ENCODE measurements around the gene RUNX1. TPM values are rescaled to one million over a fixed set of nuclear protein-coding genes. Genes with fewer than 3 reads are reported as not detected.

The RUNX1 gene
- total RNA-seq, 1 experiment from 2014 or later, result 3.9 TPM

DNA sequence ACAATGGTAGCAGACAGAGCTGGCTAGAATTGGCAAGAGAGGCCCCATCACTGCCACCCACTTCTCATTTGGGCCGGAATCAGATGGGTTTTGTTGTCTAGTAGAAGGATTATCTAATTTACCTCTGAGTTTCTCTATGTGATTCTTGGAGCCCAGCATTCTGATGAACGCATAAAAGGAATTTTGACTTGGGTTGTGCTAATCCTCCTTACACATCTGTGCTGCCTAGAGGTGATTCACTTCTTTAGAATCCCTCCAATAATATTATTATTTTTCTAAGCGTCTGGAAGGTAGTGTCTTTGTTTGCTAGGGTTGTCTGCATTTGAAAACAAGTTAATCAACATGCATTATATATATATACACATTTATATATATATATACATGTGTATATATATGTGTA, 118.1 kb downstream of the RUNX1 start:
- in situ Hi-C loops (cut with HindIII; ENCODE audit: low pct_unique_long_range_greater_than_20kb, low sequenced_read_pairs), result no loop called here
- DNase-seq (ENCODE audit: low read depth, low spot score), result no peak

DNA sequence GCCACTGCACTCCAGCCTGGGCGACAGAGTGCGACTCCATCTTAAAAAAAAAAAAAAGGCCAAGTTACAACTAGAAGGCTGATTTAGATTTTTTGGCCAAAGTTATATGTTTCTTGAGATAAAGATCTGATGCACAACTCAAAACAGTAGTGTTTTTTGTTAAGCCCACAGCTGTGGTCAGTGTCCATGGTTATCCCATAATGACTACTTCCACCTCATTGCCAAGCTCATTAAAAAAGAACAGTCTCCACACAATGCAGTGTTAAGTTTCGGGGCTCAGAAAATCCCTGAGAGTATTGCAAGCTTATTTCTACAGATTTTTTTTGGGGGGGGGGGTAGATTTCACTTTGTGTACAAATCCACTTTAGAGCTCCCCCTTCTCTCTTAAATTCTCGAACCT, 120.5 kb downstream of the RUNX1 start:
- in situ Hi-C loops (cut with HindIII; ENCODE audit: low pct_unique_long_range_greater_than_20kb, low sequenced_read_pairs), result no loop called here
- no peak for DNase-seq (ENCODE audit: low read depth, low spot score)

DNA sequence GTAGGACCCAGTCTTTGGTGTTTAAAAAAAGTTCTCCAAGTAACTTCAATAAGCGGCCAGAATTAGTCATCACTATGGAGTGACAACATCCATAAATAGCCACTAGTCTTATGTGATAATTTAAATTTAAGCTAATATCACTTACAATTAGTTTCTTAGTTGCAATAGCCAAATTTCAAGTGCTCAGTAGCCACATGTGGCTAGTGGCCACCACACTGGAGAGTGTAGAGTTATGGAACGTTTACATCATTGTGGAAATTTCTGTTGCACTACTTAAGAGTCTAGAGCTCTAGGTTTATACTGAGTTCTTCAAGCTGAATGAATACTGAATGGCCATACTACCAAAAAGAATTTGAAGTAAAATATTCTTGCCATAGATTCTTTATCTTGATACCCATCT, 121.1 kb downstream of the RUNX1 start:
- DNase-seq (ENCODE audit: low read depth, low spot score), result no peak
- in situ Hi-C loops (cut with HindIII; ENCODE audit: low pct_unique_long_range_greater_than_20kb, low sequenced_read_pairs), result no loop called here

DNA sequence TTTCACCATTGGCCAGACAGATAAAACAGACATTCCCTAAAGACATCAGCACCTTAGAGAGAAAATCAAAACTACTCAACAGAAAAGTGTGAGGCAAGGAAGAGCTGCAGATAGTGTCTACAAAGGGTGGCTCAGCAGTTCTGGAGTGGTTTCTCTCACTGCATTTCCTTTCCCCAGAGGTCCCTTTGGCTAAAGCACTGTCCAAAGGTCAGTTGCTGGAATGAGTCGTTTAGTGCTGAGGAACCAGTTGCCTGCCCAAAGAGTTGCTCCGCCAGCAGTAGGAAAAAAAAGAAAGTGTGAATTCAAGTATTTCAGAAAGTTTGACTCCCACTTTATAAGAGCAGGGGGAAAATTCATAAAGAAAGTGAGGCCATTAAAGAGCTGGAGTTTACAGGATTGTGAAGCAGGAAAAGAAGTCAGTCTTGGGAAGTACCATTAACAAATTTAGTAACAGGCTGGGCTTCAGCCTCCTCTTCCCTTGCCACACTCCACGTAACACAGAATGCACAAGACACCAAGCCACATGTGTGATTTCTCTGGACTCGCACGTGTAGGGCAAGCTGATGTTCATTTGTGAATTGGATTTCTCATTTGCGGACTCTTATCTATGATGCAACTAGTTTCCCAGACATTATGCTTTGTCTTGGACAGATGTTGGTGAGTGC, 122.2 kb downstream of the RUNX1 start:
- no peak for DNase-seq (ENCODE audit: low read depth, low spot score)
- in situ Hi-C loops (cut with HindIII; ENCODE audit: low pct_unique_long_range_greater_than_20kb, low sequenced_read_pairs), result no loop called here

DNA sequence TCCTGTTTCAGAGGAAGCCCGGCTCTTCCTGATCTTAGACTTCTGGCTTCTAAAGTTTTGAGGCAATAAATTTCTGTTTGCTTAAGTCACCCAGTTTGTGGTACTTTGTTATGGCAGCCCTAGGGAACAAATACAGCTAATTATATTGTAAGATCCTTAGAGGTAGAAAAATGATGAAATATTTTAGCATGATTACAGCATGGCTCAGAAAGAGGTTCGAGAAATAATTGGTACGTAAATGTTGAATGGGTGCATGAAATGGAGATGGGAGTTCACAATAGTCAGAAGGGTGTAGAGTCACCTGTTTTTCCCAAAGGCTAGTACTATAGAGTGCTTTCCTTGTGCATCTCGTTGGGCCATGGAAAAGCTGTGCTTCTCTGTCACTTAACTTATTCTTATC, 123.5 kb downstream of the RUNX1 start:
- no peak for DNase-seq (ENCODE audit: low read depth, low spot score)
- in situ Hi-C loops (cut with HindIII; ENCODE audit: low pct_unique_long_range_greater_than_20kb, low sequenced_read_pairs), result no loop called here

DNA sequence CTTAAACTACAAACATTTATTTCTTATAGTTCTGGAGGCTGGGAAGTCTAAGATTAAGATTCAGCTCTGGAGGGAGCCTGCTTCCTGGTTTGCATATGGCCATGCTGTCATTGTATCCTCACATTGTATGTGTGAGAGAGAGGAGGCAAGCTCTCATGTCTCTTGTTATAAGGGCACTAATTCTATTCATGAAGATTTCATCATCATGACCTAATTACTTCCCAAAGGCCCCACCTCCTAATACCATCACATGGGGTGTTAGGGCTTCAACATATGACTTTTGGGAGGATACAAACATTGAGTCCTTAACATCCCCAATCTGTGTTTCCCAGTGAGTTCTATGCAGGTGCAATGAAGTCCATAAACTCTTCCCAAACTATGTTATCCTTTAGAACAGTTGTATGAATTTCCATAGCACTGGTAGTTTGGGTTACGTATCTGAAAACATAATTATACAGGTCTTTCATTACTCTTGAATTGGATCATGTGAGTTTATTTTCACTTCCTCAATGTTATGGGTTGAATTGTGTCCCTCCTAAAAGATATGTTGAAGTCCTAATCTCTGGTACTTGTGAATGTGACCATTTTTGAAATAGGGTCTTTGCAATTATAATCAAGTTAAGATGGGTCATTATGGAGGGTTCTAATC, 124.2 kb downstream of the RUNX1 start:
- DNase-seq (ENCODE audit: low read depth, low spot score), result no peak
- in situ Hi-C loops (cut with HindIII; ENCODE audit: low pct_unique_long_range_greater_than_20kb, low sequenced_read_pairs), result no loop called here

DNA sequence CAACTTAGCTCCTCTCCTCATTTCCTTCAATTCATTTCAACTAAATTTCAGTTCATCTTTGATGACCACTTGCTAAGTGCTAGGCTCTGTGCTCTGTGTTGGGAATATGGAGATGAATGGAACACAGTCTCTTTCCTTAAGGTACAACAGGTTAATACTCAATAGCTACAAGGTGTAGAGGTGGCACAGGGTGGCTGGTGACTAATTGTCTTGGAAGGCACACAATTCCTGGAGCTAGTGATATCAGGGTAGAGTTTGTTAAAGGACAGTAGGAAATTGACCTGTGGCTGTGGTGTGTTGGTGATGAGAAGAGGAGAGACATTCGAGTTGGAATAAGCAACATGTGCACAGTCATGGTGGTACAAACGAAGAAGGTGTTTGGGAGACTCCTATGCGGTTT, 124.9 kb downstream of the RUNX1 start:
- in situ Hi-C loops (cut with HindIII; ENCODE audit: low pct_unique_long_range_greater_than_20kb, low sequenced_read_pairs), result no loop called here
- no peak for DNase-seq (ENCODE audit: low read depth, low spot score)

DNA sequence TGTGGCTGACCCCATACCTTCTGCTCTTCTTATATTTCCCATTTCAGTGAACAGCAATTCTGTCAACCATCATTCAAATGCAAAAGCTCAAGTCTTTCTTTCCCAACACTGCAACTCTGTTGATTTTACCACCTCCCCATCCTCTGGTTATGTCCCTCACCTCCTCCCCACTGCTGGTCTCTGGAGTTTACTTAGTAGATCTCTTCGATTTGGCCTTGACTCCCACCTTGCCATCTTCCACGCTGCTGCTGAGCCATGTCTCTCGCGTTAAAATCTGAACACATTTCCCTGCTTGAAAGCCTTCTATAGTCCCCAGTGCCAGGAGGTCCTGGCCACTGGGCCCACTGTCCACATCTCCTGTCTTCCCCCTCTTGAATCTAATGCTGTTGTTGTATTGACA, 125.5 kb downstream of the RUNX1 start:
- DNase-seq (ENCODE audit: low read depth, low spot score), result no peak
- in situ Hi-C loops (cut with HindIII; ENCODE audit: low pct_unique_long_range_greater_than_20kb, low sequenced_read_pairs), result no loop called here

DNA sequence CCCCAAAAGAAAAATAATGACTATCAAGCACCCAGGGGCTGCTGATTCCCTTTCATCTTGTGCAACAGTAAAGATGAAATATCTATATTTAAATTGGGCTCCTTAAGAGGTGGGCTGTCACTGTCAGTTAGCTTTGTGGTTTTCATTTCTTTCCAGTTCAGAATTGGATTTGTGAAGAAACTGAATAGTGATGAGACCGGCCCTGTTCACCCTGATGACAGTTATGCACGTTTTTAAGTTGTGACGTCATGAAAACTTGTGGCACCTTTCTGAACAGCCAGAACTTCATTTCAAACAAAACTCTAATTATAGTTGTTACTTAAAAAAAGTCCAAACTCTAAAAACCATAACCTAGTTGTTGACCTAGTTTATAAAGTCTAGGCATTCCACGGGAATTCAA, 125.9 kb downstream of the RUNX1 start:
- in situ Hi-C loops (cut with HindIII; ENCODE audit: low pct_unique_long_range_greater_than_20kb, low sequenced_read_pairs), result no loop called here
- DNase-seq (ENCODE audit: low read depth, low spot score), result no peak

DNA sequence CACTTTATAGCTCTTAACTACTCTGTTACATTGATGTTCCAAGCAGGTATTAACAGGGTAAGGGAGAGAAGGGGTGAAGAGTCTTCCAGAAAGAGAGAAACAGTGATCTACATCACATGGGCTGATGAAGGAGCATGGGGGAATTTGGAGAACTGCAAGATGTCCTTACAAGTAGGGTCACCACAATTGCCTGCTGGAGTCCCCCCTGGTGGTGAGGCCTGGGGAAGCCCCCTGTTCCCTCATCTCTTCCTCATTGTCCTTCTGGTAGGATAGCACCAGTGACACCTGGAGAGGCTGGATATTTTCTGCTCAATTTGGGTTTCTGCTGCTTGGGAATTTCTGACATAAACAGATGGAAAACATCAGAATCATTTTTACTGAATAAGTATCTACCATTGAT, 126.6 kb downstream of the RUNX1 start:
- in situ Hi-C loops (cut with HindIII; ENCODE audit: low pct_unique_long_range_greater_than_20kb, low sequenced_read_pairs), result no loop called here
- DNase-seq (ENCODE audit: low read depth, low spot score), result no peak

DNA sequence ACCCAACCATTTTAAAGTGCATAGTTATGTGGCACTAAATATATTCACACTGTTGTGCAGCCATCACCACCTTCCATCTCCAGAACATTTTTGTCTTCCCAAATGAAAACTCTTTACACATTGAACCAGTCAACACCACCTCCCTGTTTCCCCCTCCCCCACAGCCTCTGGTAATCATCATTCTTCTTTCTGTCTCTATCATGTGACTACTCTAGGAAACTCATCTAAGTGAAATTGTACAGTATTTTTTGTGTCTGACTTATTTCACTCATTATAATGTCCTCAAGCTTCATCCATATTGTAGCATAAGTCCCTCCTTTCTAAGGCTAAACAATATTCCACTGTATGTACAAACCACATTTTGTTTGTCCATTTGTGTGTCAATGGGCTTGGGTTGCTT, 128.0 kb downstream of the RUNX1 start:
- no peak for DNase-seq (ENCODE audit: low read depth, low spot score)
- in situ Hi-C loops (cut with HindIII; ENCODE audit: low pct_unique_long_range_greater_than_20kb, low sequenced_read_pairs), result no loop called here

DNA sequence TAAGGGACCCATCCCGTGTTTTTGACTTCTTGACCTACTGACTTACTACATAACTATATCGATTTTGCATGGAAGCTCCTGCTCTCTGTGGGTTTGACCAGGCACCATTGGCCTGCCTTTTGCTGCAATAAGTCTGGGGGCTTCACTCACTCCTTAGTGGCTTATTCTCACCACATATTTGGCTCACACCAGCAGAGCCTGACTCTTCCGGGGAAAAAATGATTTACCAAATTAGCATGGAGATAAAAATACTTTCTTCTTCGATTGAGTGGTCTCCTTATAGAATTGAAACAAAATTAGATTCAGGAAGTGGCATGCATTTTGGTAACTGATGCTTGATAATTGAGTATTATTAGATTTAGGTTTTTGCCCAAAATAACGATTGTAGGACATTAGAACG, 129.7 kb downstream of the RUNX1 start:
- DNase-seq (ENCODE audit: low read depth, low spot score), result no peak
- in situ Hi-C loops (cut with HindIII; ENCODE audit: low pct_unique_long_range_greater_than_20kb, low sequenced_read_pairs), result no loop called here

DNA sequence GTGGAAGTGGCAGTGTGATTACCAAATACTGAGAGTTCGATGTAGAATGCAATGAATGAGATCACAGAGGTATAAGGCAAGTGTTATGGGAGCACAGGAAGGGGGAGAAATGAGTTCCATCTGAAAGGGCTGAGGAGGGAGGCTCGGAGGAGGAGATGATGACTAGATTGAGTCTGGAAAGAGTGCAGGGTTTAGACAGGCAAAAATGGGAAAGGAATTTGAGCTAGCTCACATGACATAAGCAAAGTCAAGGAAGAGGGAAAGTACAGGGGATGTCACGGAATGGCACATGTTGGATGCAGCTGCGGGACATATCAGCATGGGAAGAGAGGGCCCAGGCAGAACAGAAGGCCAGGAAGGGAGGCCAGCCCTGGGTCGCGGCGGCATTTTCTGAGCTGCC, 132.7 kb downstream of the RUNX1 start:
- no peak for DNase-seq (ENCODE audit: low read depth, low spot score)
- in situ Hi-C loops (cut with HindIII; ENCODE audit: low pct_unique_long_range_greater_than_20kb, low sequenced_read_pairs), result no loop called here

DNA sequence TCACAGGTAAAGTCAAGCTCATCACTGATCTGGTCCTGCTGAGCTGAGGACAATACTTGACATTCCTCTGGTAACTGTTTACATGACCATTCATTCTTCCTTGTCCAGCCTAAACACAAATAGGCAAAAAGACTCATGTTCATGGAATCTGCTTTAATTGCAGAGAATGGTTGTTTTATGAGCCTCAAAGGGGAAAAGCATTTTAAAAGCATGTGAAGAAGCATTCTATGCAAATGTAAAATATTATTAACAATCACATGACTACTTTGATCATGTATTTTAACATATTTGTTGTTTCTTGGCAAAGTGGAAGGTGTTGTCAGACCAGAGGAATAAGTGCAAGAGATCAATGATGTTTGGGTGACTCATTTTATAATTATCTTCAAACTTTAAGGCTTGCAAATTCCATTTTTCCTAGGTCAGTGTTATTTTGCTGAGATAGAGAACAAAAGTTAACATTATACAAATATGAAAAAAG, 133.7 kb downstream of the RUNX1 start:
- in situ Hi-C loops (cut with HindIII; ENCODE audit: low pct_unique_long_range_greater_than_20kb, low sequenced_read_pairs), result no loop called here
- no peak for DNase-seq (ENCODE audit: low read depth, low spot score)

DNA sequence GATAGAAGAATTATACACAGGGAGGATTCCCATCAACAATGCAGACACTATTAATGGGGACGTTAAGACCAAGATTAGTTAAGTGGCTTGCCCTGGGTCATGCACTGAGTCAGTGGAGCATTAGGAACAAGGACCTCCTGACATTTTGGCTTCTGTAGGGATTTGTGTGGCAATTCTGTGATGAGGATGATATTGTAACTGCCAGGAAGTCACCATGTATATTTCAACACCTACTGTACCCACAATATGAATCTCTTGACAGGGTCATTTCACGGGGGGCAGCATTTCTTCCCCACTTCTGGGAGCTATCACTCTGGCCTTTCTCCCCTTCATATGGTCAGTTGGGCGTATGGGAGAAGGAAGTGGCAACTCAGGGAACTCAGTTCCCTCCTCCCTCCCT, 134.9 kb downstream of the RUNX1 start:
- in situ Hi-C loops (cut with HindIII; ENCODE audit: low pct_unique_long_range_greater_than_20kb, low sequenced_read_pairs), result no loop called here
- no peak for DNase-seq (ENCODE audit: low read depth, low spot score)

DNA sequence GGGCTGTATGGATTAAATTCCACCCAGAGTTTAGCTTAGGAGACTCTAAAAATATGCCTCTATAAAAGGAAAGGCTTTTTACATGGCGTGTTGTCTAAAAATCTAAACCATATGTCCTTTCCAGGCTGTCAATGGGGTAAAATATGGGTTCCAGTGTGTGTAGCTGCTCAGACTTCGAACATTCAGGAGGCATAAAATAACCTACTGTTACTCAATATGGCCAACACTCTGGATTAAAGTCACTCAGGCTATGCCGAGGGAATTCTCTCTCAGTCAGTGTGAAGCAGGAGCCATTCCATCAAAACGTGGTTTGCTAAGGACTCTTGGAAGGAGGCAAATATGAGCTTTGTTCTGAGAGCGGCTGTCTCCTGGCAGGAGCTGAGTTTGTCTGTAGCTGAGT, 135.3 kb downstream of the RUNX1 start:
- no peak for DNase-seq (ENCODE audit: low read depth, low spot score)
- in situ Hi-C loops (cut with HindIII; ENCODE audit: low pct_unique_long_range_greater_than_20kb, low sequenced_read_pairs), result no loop called here

DNA sequence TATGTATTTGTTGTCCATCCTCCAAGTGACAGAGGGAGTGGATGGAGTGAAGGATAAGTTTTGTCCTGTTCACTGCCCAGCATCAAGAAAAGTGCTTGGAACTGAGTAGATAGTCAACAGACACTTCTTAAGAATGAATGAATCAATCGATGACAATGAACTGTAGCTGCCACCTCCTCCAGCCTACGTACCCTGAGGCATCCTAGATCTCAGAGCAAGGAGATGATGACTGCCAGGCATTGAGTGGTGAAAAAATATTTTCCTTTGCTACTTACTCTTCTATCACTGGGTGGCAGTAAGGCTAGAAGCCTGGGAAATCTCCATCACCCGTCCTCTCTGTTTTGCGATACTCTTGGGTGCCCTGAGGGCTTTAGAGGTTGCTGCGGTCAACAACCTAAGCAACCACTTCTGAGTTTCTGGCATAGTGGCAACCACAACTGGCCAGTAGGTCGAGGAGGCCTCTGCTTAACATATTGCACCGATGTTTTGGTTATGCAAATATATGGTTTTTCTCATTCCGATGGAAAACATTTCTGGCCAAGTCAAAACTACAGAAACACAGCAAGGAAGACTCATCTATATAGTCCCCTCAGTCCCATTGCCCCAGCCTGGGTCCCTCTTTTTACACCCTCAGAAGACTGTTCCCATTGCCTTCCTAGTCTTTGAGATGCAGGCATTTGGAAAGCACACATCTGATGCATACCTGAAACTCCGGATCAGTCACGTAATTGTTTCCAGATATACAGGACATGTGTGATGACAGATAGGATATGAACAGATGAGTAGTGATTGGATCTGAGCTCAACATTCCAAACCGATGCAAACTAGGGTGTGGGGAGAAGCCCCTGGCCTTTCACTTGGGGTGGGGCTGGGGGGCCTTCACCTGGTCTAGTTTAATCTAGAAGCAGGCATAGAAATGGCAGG, 136.8 kb downstream of the RUNX1 start:
- peak; percentile 51 for DNase-seq (ENCODE audit: low read depth, low spot score)
- in situ Hi-C loops (cut with HindIII; ENCODE audit: low pct_unique_long_range_greater_than_20kb, low sequenced_read_pairs), result no loop called here

DNA sequence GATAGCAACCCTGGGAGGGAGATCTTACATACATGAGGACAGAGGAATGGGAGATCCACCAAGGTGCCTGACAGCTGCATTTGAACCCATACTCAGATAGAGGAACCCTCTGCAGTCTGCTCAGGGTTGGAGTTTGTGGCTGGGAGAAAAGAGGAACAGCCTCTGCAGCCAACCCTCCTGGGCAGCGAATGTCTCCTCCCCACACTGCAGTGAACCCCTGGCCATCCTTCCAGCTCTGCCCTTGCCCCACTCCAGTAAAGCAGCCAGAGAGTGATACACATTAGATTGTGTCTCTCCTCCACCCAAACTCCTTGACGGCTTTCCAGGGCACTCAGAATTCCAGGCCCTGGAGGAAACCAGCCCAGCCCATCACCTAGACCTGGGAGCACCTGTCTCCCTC, 137.7 kb downstream of the RUNX1 start:
- DNase-seq (ENCODE audit: low read depth, low spot score), result no peak
- in situ Hi-C loops (cut with HindIII; ENCODE audit: low pct_unique_long_range_greater_than_20kb, low sequenced_read_pairs), result no loop called here

DNA sequence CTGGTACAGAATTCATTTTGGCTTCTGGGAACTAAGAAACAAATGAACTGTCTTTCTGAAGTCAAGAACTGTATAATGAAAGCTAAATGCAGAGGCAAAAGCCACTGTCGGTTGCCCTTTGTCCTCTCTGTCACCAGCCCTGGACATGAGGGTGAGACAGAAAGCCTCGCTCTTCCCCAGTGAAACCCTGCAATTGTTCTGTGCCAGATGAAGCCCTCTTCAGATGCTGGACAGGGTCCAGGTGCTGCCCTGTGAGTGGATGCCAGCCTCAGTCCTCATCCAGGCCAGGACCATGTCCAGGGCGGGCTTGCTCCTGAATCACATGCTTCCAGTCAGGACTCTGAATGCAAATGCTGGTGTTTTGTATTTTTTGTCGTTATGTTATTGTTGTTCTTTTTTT, 138.7 kb downstream of the RUNX1 start:
- DNase-seq (ENCODE audit: low read depth, low spot score), result no peak
- in situ Hi-C loops (cut with HindIII; ENCODE audit: low pct_unique_long_range_greater_than_20kb, low sequenced_read_pairs), result no loop called here

All from SK-MEL-5 (cell line).